GM18867 (cell line): ENCODE measurements around the gene AKR1A1.
A peak's percentile ranks its signal among the peaks of the same experiment; 100 is the strongest.
"Not testable (repeated sequence)": the region's sequence is repeated elsewhere in the genome, so short reads cannot be mapped to it uniquely, and the experiment has no call there.

Source experiments
- ATAC-seq: cut with Tn5 transposase; IDR thresholded peaks from one replicate; pipeline ENCODE4 v1.9.1; 2021; ENCODE audit warnings: mild to moderate bottlenecking, moderate library complexity; ENCODE audit not compliant: unreplicated experiment

The AKR1A1 gene

GRCh38 chr1:45523516-45523915 is 27.1 kb upstream of the AKR1A1 start:
- not testable (repeated sequence) for ATAC-seq

- not testable (repeated sequence) for ATAC-seq
These were observed 26.7 kb upstream of the AKR1A1 start for GRCh38 chr1:45523975-45524374.

- ATAC-seq: no peak
These were observed 24.4 kb upstream of the AKR1A1 start for GRCh38 chr1:45526135-45526644.

GRCh38 chr1:45530632-45531135 is 19.9 kb upstream of the AKR1A1 start:
- no peak for ATAC-seq

- ATAC-seq: no peak
These were observed 18.8 kb upstream of the AKR1A1 start for GRCh38 chr1:45531873-45532272.

DNA sequence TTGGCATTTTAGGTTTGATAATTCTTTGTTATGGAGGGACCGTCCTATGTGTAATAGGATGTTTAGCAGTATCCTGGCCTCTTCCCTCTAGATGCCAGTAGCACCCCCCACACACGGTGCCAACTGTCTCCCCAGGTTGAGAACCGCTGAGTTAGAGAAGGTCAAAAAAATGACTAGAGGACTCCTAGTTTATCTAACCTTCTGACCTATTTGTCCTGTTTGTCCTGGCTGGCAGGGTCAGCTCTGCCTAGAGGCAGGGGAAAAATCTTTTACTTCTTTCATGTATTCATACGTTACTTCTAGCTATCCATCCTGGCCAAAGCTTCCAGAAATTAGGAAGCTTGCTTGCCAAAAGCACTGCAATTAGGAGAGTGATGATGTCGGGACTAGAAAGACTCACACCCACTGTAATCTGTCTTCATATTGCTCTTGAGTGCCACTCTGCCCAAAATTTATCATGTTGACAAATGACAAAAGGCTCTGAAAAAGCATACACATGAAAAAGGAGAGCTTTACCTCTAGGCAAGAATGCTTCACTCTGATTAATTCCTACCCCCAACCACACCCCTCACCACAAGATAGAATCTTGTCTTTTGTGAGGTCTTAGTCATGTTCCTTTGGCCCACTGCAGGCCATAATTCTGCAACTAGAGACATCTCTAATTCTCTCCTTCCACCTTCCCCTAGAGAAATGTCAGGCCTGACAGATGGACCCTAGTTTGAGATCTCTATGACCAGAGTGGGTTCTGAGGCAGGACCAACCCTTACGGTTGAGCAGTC is 14.4 kb upstream of the AKR1A1 start:
- ATAC-seq: no peak

- ATAC-seq: no peak
These were observed 13.7 kb upstream of the AKR1A1 start for GRCh38 chr1:45536886-45537285.

DNA sequence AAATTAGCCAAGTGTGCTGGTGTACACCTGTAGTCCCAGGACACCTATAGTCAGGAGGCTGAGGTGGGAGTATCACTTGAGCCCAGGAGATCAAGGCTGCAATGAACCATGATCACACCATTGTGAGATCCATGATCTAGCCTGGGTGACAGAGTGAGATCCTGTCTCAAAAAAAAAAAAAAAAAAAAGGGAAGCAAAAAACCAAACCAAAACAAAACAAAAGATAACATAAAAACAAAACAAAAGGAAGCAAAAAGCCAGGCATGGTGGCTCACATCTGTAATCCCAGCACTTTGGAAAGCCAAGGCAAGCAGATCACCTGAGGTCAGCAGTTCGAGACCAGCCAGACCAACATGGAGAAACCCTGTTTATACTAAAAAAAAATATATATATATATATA is 9.4 kb upstream of the AKR1A1 start:
- ATAC-seq: no peak

DNA sequence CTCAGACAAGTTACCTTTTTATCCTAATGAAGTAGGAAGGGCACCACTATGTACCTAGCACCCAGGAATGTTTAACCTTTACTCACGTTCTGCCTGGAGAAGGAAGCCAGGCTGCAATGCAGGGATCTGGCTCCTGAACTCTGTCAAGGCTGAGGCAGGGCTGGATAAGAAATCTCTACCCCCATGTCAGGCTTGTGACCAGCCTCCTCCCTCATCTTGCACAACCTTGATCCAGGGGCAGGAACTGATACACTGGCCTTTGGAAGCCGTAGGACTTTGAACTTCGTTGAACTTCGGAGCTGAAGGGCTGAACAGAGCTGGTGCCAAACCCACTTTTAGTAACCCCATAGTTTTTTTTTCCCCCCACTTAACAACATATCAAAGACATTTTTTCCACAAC is 8.0 kb upstream of the AKR1A1 start:
- no peak for ATAC-seq

GRCh38 chr1:45543581-45544417 is 6.8 kb upstream of the AKR1A1 start:
- peak; percentile 56 for ATAC-seq

GRCh38 chr1:45544530-45544929 is 6.1 kb upstream of the AKR1A1 start:
- ATAC-seq: no peak

DNA sequence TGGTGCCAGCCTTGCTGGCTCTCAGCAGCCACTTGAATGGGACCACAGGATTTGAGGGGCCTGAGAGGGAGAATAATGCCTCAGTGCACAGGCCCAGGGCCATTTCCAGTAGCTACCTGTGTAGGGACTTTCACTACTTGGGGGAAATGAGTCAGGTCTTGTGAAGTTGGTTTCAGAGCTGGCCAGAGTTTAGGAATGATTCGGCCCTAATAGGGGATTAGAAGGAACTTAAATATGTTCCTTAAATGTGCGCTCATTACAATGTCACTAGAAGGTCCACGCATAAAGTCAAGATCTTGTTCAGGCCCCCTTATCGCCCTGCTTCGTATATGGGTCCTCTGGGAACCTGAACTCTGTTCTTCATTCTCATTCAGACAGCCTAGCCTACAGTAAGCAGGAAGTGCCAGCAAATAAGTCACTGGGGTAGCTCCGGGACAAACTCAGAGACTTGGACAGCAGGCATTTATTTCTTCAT is 5.6 kb upstream of the AKR1A1 start:
- ATAC-seq: no peak

- no peak for ATAC-seq
These were observed 4.9 kb upstream of the AKR1A1 start for GRCh38 chr1:45545553-45546310.

DNA sequence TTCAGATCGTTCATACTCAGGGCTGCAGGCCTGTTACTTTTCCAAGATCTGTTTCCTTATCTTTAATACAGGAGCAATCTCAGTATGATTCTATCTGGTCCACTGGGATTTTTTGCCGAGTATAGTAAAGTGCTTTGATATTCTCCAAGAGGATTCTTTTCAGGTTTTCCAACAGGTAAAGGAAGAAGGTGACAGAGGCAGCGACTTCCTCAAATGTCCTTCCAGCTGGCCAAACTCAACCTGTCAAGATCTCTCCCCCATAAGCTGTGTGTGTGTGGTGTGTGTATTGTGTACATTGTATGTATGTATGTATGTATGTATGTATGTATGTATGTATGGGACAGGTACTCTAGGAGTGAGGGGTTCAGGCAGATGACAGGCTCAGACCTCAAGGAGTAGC is 1.1 kb downstream of the AKR1A1 start:
- ATAC-seq: no peak

- no peak for ATAC-seq
These were observed 1.7 kb downstream of the AKR1A1 start for GRCh38 chr1:45552331-45552730.

DNA sequence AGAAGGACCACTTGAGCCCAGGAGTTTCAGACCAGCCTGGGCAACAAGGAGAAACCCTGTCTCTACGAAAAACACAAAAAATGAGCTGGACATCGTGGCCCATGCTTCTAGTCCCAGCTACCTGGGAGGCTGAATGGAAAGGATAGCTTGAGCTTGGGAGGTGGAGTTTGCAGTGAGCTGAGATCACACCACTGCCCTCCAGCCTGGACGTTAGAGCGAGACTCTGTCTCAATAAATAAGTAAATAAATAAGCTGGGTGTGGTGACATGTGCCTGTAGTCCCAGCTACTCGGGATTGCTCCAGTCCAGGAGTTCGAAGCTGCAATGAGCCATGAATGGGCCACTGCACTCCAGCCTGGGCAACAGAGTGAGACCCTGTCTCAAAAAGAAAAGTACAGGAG is 3.6 kb downstream of the AKR1A1 start:
- ATAC-seq: no peak

- ATAC-seq: no peak
These were observed 6.9 kb downstream of the AKR1A1 start for GRCh38 chr1:45557422-45557944.

DNA sequence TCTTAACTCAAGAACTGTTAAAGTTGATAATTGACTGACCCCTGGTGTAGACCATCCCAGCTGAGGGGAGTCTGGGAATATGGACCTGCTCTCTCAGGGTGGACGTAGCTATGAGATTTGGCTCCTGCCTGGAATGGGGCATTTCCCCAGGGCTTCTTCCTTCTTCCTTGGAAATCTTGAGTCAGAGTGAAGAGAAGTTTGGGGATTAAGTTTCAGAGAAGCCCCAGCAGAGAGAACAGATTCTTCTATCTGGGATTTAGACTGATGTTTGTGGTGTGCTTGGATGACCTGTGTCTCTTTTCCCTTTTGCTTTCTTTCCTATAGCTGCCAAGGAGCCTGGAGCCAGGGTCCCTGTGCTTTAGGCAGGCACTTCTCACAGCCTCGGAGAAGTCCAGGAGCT is 13.2 kb downstream of the AKR1A1 start:
- ATAC-seq: no peak

- no peak for ATAC-seq
These were observed 16.1 kb downstream of the AKR1A1 start for GRCh38 chr1:45566722-45567121.

DNA sequence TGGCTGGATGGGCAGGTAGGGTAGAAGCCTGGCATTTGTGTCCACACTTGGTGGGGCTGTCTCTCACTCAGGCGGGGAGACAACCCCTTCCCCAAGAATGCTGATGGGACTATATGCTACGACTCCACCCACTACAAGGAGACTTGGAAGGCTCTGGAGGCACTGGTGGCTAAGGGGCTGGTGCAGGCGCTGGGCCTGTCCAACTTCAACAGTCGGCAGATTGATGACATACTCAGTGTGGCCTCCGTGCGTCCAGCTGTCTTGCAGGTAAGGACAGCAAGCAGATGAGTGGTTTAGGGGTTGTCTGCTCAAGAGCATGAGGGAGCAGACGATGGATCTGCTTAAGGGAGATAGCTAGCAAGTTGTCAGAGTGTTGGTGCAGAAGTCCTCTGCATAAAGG is 17.3 kb downstream of the AKR1A1 start:
- ATAC-seq: no peak

- ATAC-seq: no peak
These were observed 17.8 kb downstream of the AKR1A1 start for GRCh38 chr1:45568421-45568820.
